Measurements from ENCODE around the gene ARHGEF33.

The ARHGEF33 gene

GRCh38 chr2:38982498-38982897 lies 92.8 kb downstream of the ARHGEF33 start:
- no peak overlapping the region for H3K27ac ChIP-seq

GRCh38 chr2:38988716-38989115 lies 99.0 kb downstream of the ARHGEF33 start:
- no peak overlapping the region for H3K27ac ChIP-seq
- TF ChIP-seq ZFX (IDR thresholded peaks at IDR 0.05; ENCODE audit: borderline replicate concordance), result no peak
- TF ChIP-seq CTCF (IDR thresholded peaks at IDR 0.05), result no peak

More at GRCh38 chr2:38982498-38982897, 92.8 kb downstream of the ARHGEF33 start:
- no peak for TF ChIP-seq CTCF (IDR thresholded peaks at IDR 0.05)
- TF ChIP-seq ZFX (IDR thresholded peaks at IDR 0.05; ENCODE audit: borderline replicate concordance), result no peak

GRCh38 chr2:38991899-38992298 lies 102.2 kb downstream of the ARHGEF33 start:
- no peak overlapping the region for H3K27ac ChIP-seq
- TF ChIP-seq CTCF (IDR thresholded peaks at IDR 0.05) (no peak), ZFX (IDR thresholded peaks at IDR 0.05; ENCODE audit: borderline replicate concordance) (no peak)

GRCh38 chr2:38997781-38998180 lies 108.1 kb downstream of the ARHGEF33 start:
- H3K27ac ChIP-seq, result no peak overlapping the region
- TF ChIP-seq ZFX (IDR thresholded peaks at IDR 0.05; ENCODE audit: borderline replicate concordance), result no peak
- no peak for TF ChIP-seq CTCF (IDR thresholded peaks at IDR 0.05)

GRCh38 chr2:39000552-39000951 lies 110.9 kb downstream of the ARHGEF33 start:
- TF ChIP-seq CTCF (IDR thresholded peaks at IDR 0.05) (no peak), ZFX (IDR thresholded peaks at IDR 0.05; ENCODE audit: borderline replicate concordance) (no peak)

GRCh38 chr2:39007875-39008504 lies 118.3 kb downstream of the ARHGEF33 start:
- TF ChIP-seq ZFX (IDR thresholded peaks at IDR 0.05; ENCODE audit: borderline replicate concordance) (no peak), CTCF (IDR thresholded peaks at IDR 0.05) (no peak)
- no peak overlapping the region for H3K27ac ChIP-seq

More at GRCh38 chr2:39000552-39000951, 110.9 kb downstream of the ARHGEF33 start:
- no peak overlapping the region for H3K27ac ChIP-seq

- no peak for TF ChIP-seq ZFX (IDR thresholded peaks at IDR 0.05; ENCODE audit: borderline replicate concordance)
- no peak for TF ChIP-seq CTCF (IDR thresholded peaks at IDR 0.05)
- H3K27ac ChIP-seq, result no peak overlapping the region
Measured at GRCh38 chr2:39008665-39009064, 119.0 kb downstream of the ARHGEF33 start.

Measured in 22Rv1 (cell line).